ENCODE measurements around the gene FARS2. TPM values are rescaled to one million over a fixed set of nuclear protein-coding genes. Genes with fewer than 3 reads are reported as not detected.

The FARS2 gene
- polyA plus RNA-seq, 3 donors = 12.2 to 21.6 (median 17.7) TPM

- intact Hi-C loops (cut with micrococcal nuclease) = no loop called here
Observed at GRCh38 chr6:5325173-5325572, 63.9 kb downstream of the FARS2 start.

DNA sequence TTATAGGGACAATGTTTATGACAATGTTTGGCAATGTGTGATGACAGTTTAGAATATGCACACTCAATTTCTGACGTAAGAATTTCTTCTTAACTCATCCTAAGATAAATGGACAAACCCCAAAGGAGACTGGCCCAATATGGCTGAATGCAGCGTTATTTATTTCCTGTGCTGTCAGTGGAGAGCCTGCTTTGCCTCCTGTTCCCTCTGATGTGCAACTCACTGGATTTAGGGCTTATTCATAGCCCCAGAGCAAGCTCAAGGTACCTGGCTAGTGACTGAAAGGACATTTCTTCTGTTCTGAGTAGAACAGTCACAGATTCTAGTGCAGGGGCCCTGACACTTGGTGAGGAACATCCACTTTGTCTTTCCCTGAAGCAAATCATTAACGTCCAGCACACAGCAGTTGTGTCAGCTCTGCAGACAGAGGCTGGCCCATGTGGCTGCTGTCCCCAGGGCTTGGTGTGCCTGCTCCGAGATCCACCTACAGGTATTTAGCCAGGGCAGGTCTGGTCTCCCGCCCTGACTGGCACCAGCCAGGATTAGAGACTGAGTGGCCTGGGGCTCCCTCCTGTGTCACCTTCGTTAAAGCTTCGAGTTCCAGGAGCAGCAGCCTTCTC, 64.8 kb downstream of the FARS2 start:
- Histone ChIP-seq H4K20me1 (ENCODE audit: insufficient read depth, low read length) (no peaks in the 10 kb centered on the region), H2AFZ (ENCODE audit: insufficient read depth, low read depth, low read length, poor library complexity, severe bottlenecking) (no peak overlapping the region), H3K27ac (ENCODE audit: low read depth in 1 of 2, low read length in 2 of 2) (no peak overlapping the region), H3K4me1 (ENCODE audit: control insufficient read depth in 1 of 2, insufficient read depth in 2 of 2, low read length in 2 of 2) (peaks cover under 1 to 2% of the 10 kb centered on the region in 2 donors), H3K4me3 (replicated peaks in 1 of 3; ENCODE audit: low read depth in 2 of 3, low read length in 3 of 3) (no peak overlapping the region), H3K27me3 (ENCODE audit: control insufficient read depth in 2 of 2, insufficient read depth in 2 of 2, low read length in 2 of 2) (no peaks in the 10 kb centered on the region), H3K9me3 (replicated peaks in 1 of 2; ENCODE audit: control insufficient read depth in 1 of 2, insufficient read depth in 1 of 2, low read length in 2 of 2) (peaks cover 5 to 15% of the 10 kb centered on the region in 2 donors), H3K36me3 (replicated peaks in 1 of 2; ENCODE audit: control insufficient read depth in 1 of 2, insufficient read depth in 2 of 2, low read length in 2 of 2) (peaks cover 0 to 6% of the 10 kb centered on the region in 2 donors), H3K4me2 (replicated peaks; ENCODE audit: extremely low read depth, low read length, poor library complexity, severe bottlenecking) (no peak overlapping the region), H3K79me2 (ENCODE audit: insufficient read depth, low read length) (no peaks in the 10 kb centered on the region), H3K9ac (ENCODE audit: insufficient read depth, low read length, poor library complexity, severe bottlenecking) (no peak overlapping the region)
- Mint-ChIP-seq H3K36me3 (peaks cover 3 to 23% of the 10 kb centered on the region in 2 donors), H3K4me1 (peaks cover 3% of the 10 kb centered on the region), H3K27ac (no peak overlapping the region), H3K27me3 (ENCODE audit: low read depth in 3 of 3) (no peaks in the 10 kb centered on the region), H3K4me3 (no peak overlapping the region), H3K9me3 (peaks cover 5 to 21% (median 12%) of the 10 kb centered on the region in 7 donors)
- TF ChIP-seq CTCF (IDR thresholded peaks at IDR 0.05) = no peak
- intact Hi-C loops (cut with micrococcal nuclease) = no loop called here
- WGBS (ENCODE audit: insufficient coverage) = 94% methylated on average over 6 of the region's 7 CpGs
- no peak for DNase-seq

More at GRCh38 chr6:5325173-5325572, 63.9 kb downstream of the FARS2 start:
- Mint-ChIP-seq H3K9me3 (peaks cover 5 to 21% (median 12%) of the 10 kb centered on the region in 7 donors), H3K4me1 (peaks cover 12% of the 10 kb centered on the region), H3K4me3 (no peak overlapping the region), H3K27me3 (ENCODE audit: low read depth in 3 of 3) (no peaks in the 10 kb centered on the region), H3K27ac (no peak overlapping the region), H3K36me3 (peaks cover 3 to 23% of the 10 kb centered on the region in 2 donors)
- Histone ChIP-seq H3K4me1 (ENCODE audit: control insufficient read depth in 1 of 2, insufficient read depth in 2 of 2, low read length in 2 of 2) (peaks cover 7 to 10% of the 10 kb centered on the region in 2 donors), H3K4me3 (replicated peaks in 1 of 3; ENCODE audit: low read depth in 2 of 3, low read length in 3 of 3) (no peak overlapping the region), H2AFZ (ENCODE audit: insufficient read depth, low read depth, low read length, poor library complexity, severe bottlenecking) (no peak overlapping the region), H3K4me2 (replicated peaks; ENCODE audit: extremely low read depth, low read length, poor library complexity, severe bottlenecking) (no peak overlapping the region), H3K27me3 (ENCODE audit: control insufficient read depth in 2 of 2, insufficient read depth in 2 of 2, low read length in 2 of 2) (no peaks in the 10 kb centered on the region), H3K27ac (ENCODE audit: low read depth in 1 of 2, low read length in 2 of 2) (no peak overlapping the region), H3K9me3 (replicated peaks in 1 of 2; ENCODE audit: control insufficient read depth in 1 of 2, insufficient read depth in 1 of 2, low read length in 2 of 2) (peaks cover 5 to 15% of the 10 kb centered on the region in 2 donors), H4K20me1 (ENCODE audit: insufficient read depth, low read length) (no peaks in the 10 kb centered on the region), H3K36me3 (replicated peaks in 1 of 2; ENCODE audit: control insufficient read depth in 1 of 2, insufficient read depth in 2 of 2, low read length in 2 of 2) (peaks cover 0 to 6% of the 10 kb centered on the region in 2 donors), H3K9ac (ENCODE audit: insufficient read depth, low read length, poor library complexity, severe bottlenecking) (no peak overlapping the region), H3K79me2 (ENCODE audit: insufficient read depth, low read length) (no peaks in the 10 kb centered on the region)
- WGBS (ENCODE audit: insufficient coverage) = 100% methylated on average over 2 of the region's 3 CpGs
- TF ChIP-seq CTCF (IDR thresholded peaks at IDR 0.05) = no peak
- no peak for DNase-seq

All from CD14-positive monocyte (primary cell).